ENCODE measurements around the gene SMYD3.
"Not testable (repeated sequence)": the region's sequence is repeated elsewhere in the genome, so short reads cannot be mapped to it uniquely, and the experiment has no call there.

SMYD3 gene

GRCh38 chr1:245953876-245954660, 553.0 kb downstream of the SMYD3 start:
- Histone ChIP-seq H3K4me2 (ENCODE audit: insufficient read depth, low read length) (peak overlapping the region; percentile 70), H3K9me3 (ENCODE audit: insufficient read depth, low read length, severe bottlenecking) (no peaks in the 10 kb centered on the region), H3K79me2 (ENCODE audit: insufficient read depth, low read length) (no peaks in the 10 kb centered on the region), H3K36me3 (ENCODE audit: insufficient read depth, low read length) (no peaks in the 10 kb centered on the region), H3K9ac (ENCODE audit: low read depth, low read length) (peak overlapping the region; percentile 51), H4K20me1 (ENCODE audit: insufficient read depth, low read length) (peaks cover under 1% of the 10 kb centered on the region; the same call in 1 of the 2 replicates), H3K27ac (ENCODE audit: low read length) (peak overlapping the region; percentile 91), H3K4me3 (ENCODE audit: low read depth in 1 of 2, low read length in 2 of 2) (peak overlapping the region; percentile 20 to 54; a peak in 3 of 4 replicates), H3K27me3 (ENCODE audit: insufficient read depth, low read length, poor library complexity) (no peaks in the 10 kb centered on the region), H3K4me1 (ENCODE audit: insufficient read depth, low read length) (peaks cover 24% of the 10 kb centered on the region), H2AFZ (ENCODE audit: low read depth, low read length) (peak overlapping the region; percentile 89)
- DNase-seq = peak; percentile 33
- no peak for TF ChIP-seq EZH2 (IDR thresholded peaks at IDR 0.05; ENCODE audit: borderline replicate concordance, low read depth, low read length, severe bottlenecking)
- ATAC-seq (ENCODE audit: insufficient read depth, low read depth) = peak; percentile 75

GRCh38 chr1:245952383-245953026, 554.6 kb downstream of the SMYD3 start:
- Histone ChIP-seq H3K27me3 (ENCODE audit: insufficient read depth, low read length, poor library complexity) (no peaks in the 10 kb centered on the region), H3K4me1 (ENCODE audit: insufficient read depth, low read length) (peaks cover 24% of the 10 kb centered on the region), H3K9ac (ENCODE audit: low read depth, low read length) (no peak overlapping the region), H3K27ac (ENCODE audit: low read length) (no peak overlapping the region), H3K4me2 (ENCODE audit: insufficient read depth, low read length) (no peak overlapping the region), H3K9me3 (ENCODE audit: insufficient read depth, low read length, severe bottlenecking) (no peaks in the 10 kb centered on the region), H3K36me3 (ENCODE audit: insufficient read depth, low read length) (no peaks in the 10 kb centered on the region), H2AFZ (ENCODE audit: low read depth, low read length) (no peak overlapping the region), H4K20me1 (ENCODE audit: insufficient read depth, low read length) (peaks cover 5% of the 10 kb centered on the region), H3K79me2 (ENCODE audit: insufficient read depth, low read length) (no peaks in the 10 kb centered on the region), H3K4me3 (ENCODE audit: low read depth in 1 of 2, low read length in 2 of 2) (no peak overlapping the region)
- DNase-seq = no peak
- TF ChIP-seq CTCF (IDR thresholded peaks at IDR 0.05; ENCODE audit: borderline replicate concordance, extremely low read depth, low read length, poor library complexity, severe bottlenecking) (no peak), EZH2 (IDR thresholded peaks at IDR 0.05; ENCODE audit: borderline replicate concordance, low read depth, low read length, severe bottlenecking) (no peak)
- ATAC-seq (ENCODE audit: insufficient read depth, low read depth) = no peak

- Histone ChIP-seq H3K9me3 (ENCODE audit: insufficient read depth, low read length, severe bottlenecking) (no peaks in the 10 kb centered on the region), H2AFZ (ENCODE audit: low read depth, low read length) (no peak overlapping the region), H3K4me1 (ENCODE audit: insufficient read depth, low read length) (peaks cover 8% of the 10 kb centered on the region), H3K9ac (ENCODE audit: low read depth, low read length) (no peak overlapping the region), H3K4me3 (ENCODE audit: low read depth in 1 of 2, low read length in 2 of 2) (no peak overlapping the region), H4K20me1 (ENCODE audit: insufficient read depth, low read length) (peaks cover 5% of the 10 kb centered on the region), H3K27me3 (ENCODE audit: insufficient read depth, low read length, poor library complexity) (no peaks in the 10 kb centered on the region), H3K36me3 (ENCODE audit: insufficient read depth, low read length) (no peaks in the 10 kb centered on the region), H3K27ac (ENCODE audit: low read length) (no peak overlapping the region), H3K4me2 (ENCODE audit: insufficient read depth, low read length) (no peak overlapping the region), H3K79me2 (ENCODE audit: insufficient read depth, low read length) (no peaks in the 10 kb centered on the region)
- no peak for ATAC-seq (ENCODE audit: insufficient read depth, low read depth)
- DNase-seq = no peak
- TF ChIP-seq EZH2 (IDR thresholded peaks at IDR 0.05; ENCODE audit: borderline replicate concordance, low read depth, low read length, severe bottlenecking) (no peak), CTCF (IDR thresholded peaks at IDR 0.05; ENCODE audit: borderline replicate concordance, extremely low read depth, low read length, poor library complexity, severe bottlenecking) (no peak)
Observed at GRCh38 chr1:245948786-245949185, 558.3 kb downstream of the SMYD3 start.

GRCh38 chr1:245946905-245947304, 560.2 kb downstream of the SMYD3 start:
- H4K20me1 ChIP-seq (ENCODE audit: insufficient read depth, low read length) = peaks cover 5% of the 10 kb centered on the region
- no peak for ATAC-seq (ENCODE audit: insufficient read depth, low read depth)

GRCh38 chr1:245945136-245945535, 561.9 kb downstream of the SMYD3 start:
- H3K9ac ChIP-seq (ENCODE audit: low read depth, low read length); DNase-seq; H2AFZ ChIP-seq (ENCODE audit: low read depth, low read length); H3K27ac ChIP-seq (ENCODE audit: low read length); H3K36me3 ChIP-seq (ENCODE audit: insufficient read depth, low read length); H3K4me2 ChIP-seq (ENCODE audit: insufficient read depth, low read length); H3K9me3 ChIP-seq (ENCODE audit: insufficient read depth, low read length, severe bottlenecking); ATAC-seq (ENCODE audit: insufficient read depth, low read depth); H3K4me1 ChIP-seq (ENCODE audit: insufficient read depth, low read length); H3K27me3 ChIP-seq (ENCODE audit: insufficient read depth, low read length, poor library complexity); H3K4me3 ChIP-seq (ENCODE audit: low read depth in 1 of 2, low read length in 2 of 2); H3K79me2 ChIP-seq (ENCODE audit: insufficient read depth, low read length): not testable (repeated sequence)
- peaks cover 11% of the 10 kb centered on the region for H4K20me1 ChIP-seq (ENCODE audit: insufficient read depth, low read length)

More at GRCh38 chr1:245946905-245947304, 560.2 kb downstream of the SMYD3 start:
- Histone ChIP-seq H3K27ac (ENCODE audit: low read length) (no peak overlapping the region), H3K4me3 (ENCODE audit: low read depth in 1 of 2, low read length in 2 of 2) (no peak overlapping the region), H3K4me1 (ENCODE audit: insufficient read depth, low read length) (peaks cover 5% of the 10 kb centered on the region; the same call in 1 of the 2 replicates), H3K79me2 (ENCODE audit: insufficient read depth, low read length) (no peaks in the 10 kb centered on the region), H3K27me3 (ENCODE audit: insufficient read depth, low read length, poor library complexity) (no peaks in the 10 kb centered on the region), H2AFZ (ENCODE audit: low read depth, low read length) (no peak overlapping the region), H3K4me2 (ENCODE audit: insufficient read depth, low read length) (no peak overlapping the region), H3K9me3 (ENCODE audit: insufficient read depth, low read length, severe bottlenecking) (no peaks in the 10 kb centered on the region), H3K36me3 (ENCODE audit: insufficient read depth, low read length) (no peaks in the 10 kb centered on the region), H3K9ac (ENCODE audit: low read depth, low read length) (no peak overlapping the region)
- no peak for DNase-seq
- TF ChIP-seq CTCF (IDR thresholded peaks at IDR 0.05; ENCODE audit: borderline replicate concordance, extremely low read depth, low read length, poor library complexity, severe bottlenecking) = no peak
- no peak for TF ChIP-seq EZH2 (IDR thresholded peaks at IDR 0.05; ENCODE audit: borderline replicate concordance, low read depth, low read length, severe bottlenecking)

All from DND-41 (cell line).